Caco-2 (cell line): ENCODE measurements around the gene UBR4. TPM values are rescaled to one million over a fixed set of nuclear protein-coding genes. Genes with fewer than 3 reads are reported as not detected.

ENCODE experiments used
- BruUV-seq: library from RNA; stranded (reverse); fragments of 400-500 nt; replicated peaks from 2 replicates; lab custom pipeline; 2021; lab: Mats Ljungman, UMichigan
- CTCF ChIA-PET: fragments of 300-600 bp; sonication (Branson Sonifier 250); formaldehyde crosslinking; loops from one replicate; lab custom pipeline; 2022; ENCODE audit warnings: antibody characterized with exemption; lab: Charles Lee
- POLR2A ChIA-PET: fragments of 300-600 bp; sonication (Branson Sonifier 250); formaldehyde crosslinking; loops from one replicate; lab custom pipeline; 2022; ENCODE audit warnings: antibody characterized with exemption; lab: Charles Lee
- DNase-seq, 2 experiments: peaks; one replicate each; pipeline versions ENCODE4 v3.0.0 to v3.0.0-alpha.2; 2020 to 2022
- H3K27me3 ChIP-seq: replicated peaks from 2 replicates; pipeline ENCODE4 v1.6.0; 2011; ENCODE audit warnings: low read length; ENCODE audit not compliant: control insufficient read depth, insufficient read depth
- H3K36me3 ChIP-seq: 2 replicates; pipeline ENCODE4 v1.5.1; 2011; ENCODE audit warnings: low read length; ENCODE audit not compliant: control insufficient read depth, insufficient read depth
- H3K4me1 ChIP-seq: fragments of 250-450 bp; sonication (Bioruptor Pico); 2 replicates; pipeline ENCODE4 v1.5.1; 2020; ENCODE audit warnings: mild to moderate bottlenecking
- H3K4me3 ChIP-seq: 2 replicates; pipeline ENCODE4 v1.5.1; 2011; ENCODE audit warnings: low read depth, mild to moderate bottlenecking, control low read depth, low read length
- H3K9me3 ChIP-seq: fragments of 250-450 bp; sonication (Bioruptor Pico); 2 replicates; pipeline ENCODE4 v1.5.1; 2020; ENCODE audit warnings: mild to moderate bottlenecking, moderate library complexity
- H3K27ac Mint-ChIP-seq: one replicate; pipeline ENCODE4 v1.8.0; 2022; ENCODE audit warnings: mixed read lengths; ENCODE audit not compliant: unreplicated experiment
- H3K27me3 Mint-ChIP-seq: one replicate; pipeline ENCODE4 v1.8.0; 2022; ENCODE audit warnings: mixed read lengths; ENCODE audit not compliant: insufficient read depth, unreplicated experiment
- H3K36me3 Mint-ChIP-seq: one replicate; pipeline ENCODE4 v1.8.0; 2022; ENCODE audit warnings: mild to moderate bottlenecking, mixed read lengths; ENCODE audit not compliant: insufficient read depth, unreplicated experiment
- H3K4me1 Mint-ChIP-seq: one replicate; pipeline ENCODE4 v1.8.0; 2022; ENCODE audit warnings: low read depth, mixed read lengths; ENCODE audit not compliant: unreplicated experiment
- H3K4me3 Mint-ChIP-seq: one replicate; pipeline ENCODE4 v1.8.0; 2022; ENCODE audit warnings: mild to moderate bottlenecking, moderate library complexity, mixed read lengths; ENCODE audit not compliant: unreplicated experiment
- H3K9me3 Mint-ChIP-seq: one replicate; pipeline ENCODE4 v1.8.0; 2022; ENCODE audit warnings: mixed read lengths; ENCODE audit not compliant: unreplicated experiment
- intact Hi-C: fragments of 100-400 bp; cut with micrococcal nuclease; formaldehyde crosslinking; loops from one replicate; pipeline ENCODE4 v1.10.0; 2022; ENCODE audit not compliant: unreplicated experiment
- total RNA-seq: library from RNA; stranded (reverse); gene quantifications from 2 replicates; pipeline ENCODE4 v1.2.3, GENCODE V29; 2022
- TF ChIP-seq, protein P1 (sequence below), 2 experiments: fragments of 200-600 bp in 1 of 2; IDR thresholded peaks; 1 replicate in 1 of 2; 2 replicates in 1 of 2; pipeline versions ENCODE4 v1.5.1 to v1.8.0; 2011 to 2022; ENCODE audit warnings: antibody characterized with exemption in 1 of 2, control low read depth in 1 of 2, inconsistent platforms in 1 of 2, low read depth in 1 of 2, low read length in 1 of 2, mild to moderate bottlenecking in 1 of 2, moderate library complexity in 1 of 2; ENCODE audit not compliant: insufficient read depth in 1 of 2, severe bottlenecking in 1 of 2, unreplicated experiment in 1 of 2

The UBR4 gene
- total RNA-seq, 1 experiment from 2014 or later = 317 TPM

- no peaks in the 10 kb centered on the region for H3K9me3 ChIP-seq
- no peaks in the 10 kb centered on the region for H3K27me3 ChIP-seq
- intact Hi-C loops = no loop called here
- H3K4me1 ChIP-seq = peaks cover 70% of the 10 kb centered on the region
- Mint-ChIP-seq H3K27ac (peak overlapping the region; percentile 21), H3K27me3 (no peaks in the 10 kb centered on the region), H3K9me3 (no peaks in the 10 kb centered on the region), H3K4me3 (peak overlapping the region; percentile 39), H3K4me1 (peaks cover 22% of the 10 kb centered on the region), H3K36me3 (peaks cover 56% of the 10 kb centered on the region)
- no peak for DNase-seq
- BruUV-seq = no TSS peak
- TF ChIP-seq, protein P1, sequence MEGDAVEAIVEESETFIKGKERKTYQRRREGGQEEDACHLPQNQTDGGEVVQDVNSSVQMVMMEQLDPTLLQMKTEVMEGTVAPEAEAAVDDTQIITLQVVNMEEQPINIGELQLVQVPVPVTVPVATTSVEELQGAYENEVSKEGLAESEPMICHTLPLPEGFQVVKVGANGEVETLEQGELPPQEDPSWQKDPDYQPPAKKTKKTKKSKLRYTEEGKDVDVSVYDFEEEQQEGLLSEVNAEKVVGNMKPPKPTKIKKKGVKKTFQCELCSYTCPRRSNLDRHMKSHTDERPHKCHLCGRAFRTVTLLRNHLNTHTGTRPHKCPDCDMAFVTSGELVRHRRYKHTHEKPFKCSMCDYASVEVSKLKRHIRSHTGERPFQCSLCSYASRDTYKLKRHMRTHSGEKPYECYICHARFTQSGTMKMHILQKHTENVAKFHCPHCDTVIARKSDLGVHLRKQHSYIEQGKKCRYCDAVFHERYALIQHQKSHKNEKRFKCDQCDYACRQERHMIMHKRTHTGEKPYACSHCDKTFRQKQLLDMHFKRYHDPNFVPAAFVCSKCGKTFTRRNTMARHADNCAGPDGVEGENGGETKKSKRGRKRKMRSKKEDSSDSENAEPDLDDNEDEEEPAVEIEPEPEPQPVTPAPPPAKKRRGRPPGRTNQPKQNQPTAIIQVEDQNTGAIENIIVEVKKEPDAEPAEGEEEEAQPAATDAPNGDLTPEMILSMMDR (IDR thresholded peaks at IDR 0.05; ENCODE audit: insufficient read depth in 1 of 2, low read depth in 1 of 2, low read length in 1 of 2, severe bottlenecking in 1 of 2, unreplicated experiment in 1 of 2) = no peak
- ChIA-PET POLR2A (interaction anchor here (0.5 kb wide), 1 partner anchor 38 kb away, joined by 9 read pairs; no protein-coding TSS in a partner anchor), CTCF (interaction anchor here (0.8 kb wide), 1 partner anchor 25 kb away, joined by 4 read pairs; no protein-coding TSS in a partner anchor)
- H3K36me3 ChIP-seq = no peaks in the 10 kb centered on the region
- no peak overlapping the region for H3K4me3 ChIP-seq
These were observed 5.4 kb downstream of the UBR4 start for GRCh38 chr1:19204446-19205266.

GRCh38 chr1:19203440-19203839 lies 6.6 kb downstream of the UBR4 start:
- DNase-seq = no peak
- no peaks in the 10 kb centered on the region for H3K9me3 Mint-ChIP-seq
- BruUV-seq = no TSS peak
- CTCF ChIA-PET = no interaction called here
- Histone ChIP-seq H3K4me3 (no peak overlapping the region), H3K36me3 (no peaks in the 10 kb centered on the region), H3K4me1 (peaks cover 70% of the 10 kb centered on the region), H3K27me3 (no peaks in the 10 kb centered on the region), H3K9me3 (no peaks in the 10 kb centered on the region)
- H3K27me3 Mint-ChIP-seq = no peaks in the 10 kb centered on the region
- TF ChIP-seq, protein P1 (IDR thresholded peaks at IDR 0.05; ENCODE audit: insufficient read depth in 1 of 2, low read depth in 1 of 2, low read length in 1 of 2, severe bottlenecking in 1 of 2, unreplicated experiment in 1 of 2) = no peak
- peak overlapping the region; percentile 21 for H3K27ac Mint-ChIP-seq
- H3K4me3 Mint-ChIP-seq = no peak overlapping the region
- intact Hi-C loops = no loop called here
- H3K4me1 Mint-ChIP-seq = peaks cover 26% of the 10 kb centered on the region
- POLR2A ChIA-PET = no interaction called here
- H3K36me3 Mint-ChIP-seq = peaks cover 62% of the 10 kb centered on the region

- H3K4me1 Mint-ChIP-seq = peaks cover 28% of the 10 kb centered on the region
- BruUV-seq = no TSS peak
- ChIA-PET CTCF (interaction anchor here (0.6 kb wide), 3 partner anchors 22 to 247 kb away, joined by 3 to 4 read pairs (median 3); no protein-coding TSS in a partner anchor), POLR2A (interaction anchor here (0.6 kb wide), 1 partner anchor 113 kb away, joined by 3 read pairs; no protein-coding TSS in a partner anchor)
- no peaks in the 10 kb centered on the region for H3K27me3 Mint-ChIP-seq
- H3K4me3 Mint-ChIP-seq = peak overlapping the region; percentile 56
- no peak overlapping the region for H3K4me3 ChIP-seq
- no peaks in the 10 kb centered on the region for H3K27me3 ChIP-seq
- H3K9me3 Mint-ChIP-seq = no peaks in the 10 kb centered on the region
- peak overlapping the region; percentile 83 for H3K27ac Mint-ChIP-seq
- H3K36me3 Mint-ChIP-seq = peaks cover 66% of the 10 kb centered on the region
- H3K4me1 ChIP-seq = peaks cover 69% of the 10 kb centered on the region
- intact Hi-C loops = no loop called here
- peak in 1 of 2 experiments; percentile 45 for DNase-seq
- H3K9me3 ChIP-seq = no peaks in the 10 kb centered on the region
- H3K36me3 ChIP-seq = peaks cover 1% of the 10 kb centered on the region; the same call in 1 of the 2 replicates
- TF ChIP-seq, protein P1 (IDR thresholded peaks at IDR 0.05; ENCODE audit: insufficient read depth in 1 of 2, low read depth in 1 of 2, low read length in 1 of 2, severe bottlenecking in 1 of 2, unreplicated experiment in 1 of 2) = no peak
These were observed 7.7 kb downstream of the UBR4 start for GRCh38 chr1:19202396-19202795.
